H1 (cell line): ENCODE results near the gene LEPR. TPM values are rescaled to one million over a fixed set of nuclear protein-coding genes. Genes with fewer than 3 reads are reported as not detected.

Source experiments
- polyA plus RNA-seq, 7 experiments: library from polyadenylated mRNA; depleted of rRNA in 3 of 7; stranded (reverse) in 5 of 7; unstranded in 2 of 7; fragments of >200 nt in 5 of 7; fragments of 200-250 nt in 2 of 7; gene quantifications; 1 replicate in 5 of 7; 2 replicates in 1 of 7; 4 replicates in 1 of 7; pipeline versions ENCODE4 v1.2.1 to v1.2.3, GENCODE V29; 2011 to 2013; ENCODE audit warnings: missing spikeins in 2 of 7, mixed read lengths in 2 of 7
- small RNA-seq: library from polyadenylated mRNA; stranded (forward); fragments of <200 nt; extraction: miRNeasy Mini kit (QIAGEN cat#:217004); gene quantifications from one replicate; pipeline ENCODE3, GENCODE V24; 2013; ENCODE audit not compliant: insufficient read depth
- total RNA-seq: library from RNA; stranded (reverse); fragmentation: NEBNext Ultra II Directional; extraction: Animal tissue kit (Norgen Biotek cat#: 25700); gene quantifications from 2 replicates; pipeline ENCODE4 v1.2.1, GENCODE V29; 2021

Gene LEPR
- total and polyA plus RNA-seq, 2 of the 8 experiments (the other 6 are each of a cell fraction or from before 2014, with no cell fraction given) = 1.3 to 3.9 TPM

Small RNA genes lying within 50 kb of the gene (small RNA-seq; reads per million reads assigned to genes)
- not detected for gene RNU2-15P

Other genes with a start within 250 kb of the LEPR start
- 3.0 and 3.7 TPM in 2 replicates for gene DNAJC6, start 111.1 kb upstream of the LEPR start, total RNA-seq
- 1.6 and 2.3 TPM in 2 replicates for gene DNAJC6, start 111.1 kb upstream of the LEPR start, polyA plus RNA-seq (2011; rRNA removed)
- 19.9 and 25.7 TPM in 2 replicates for gene LEPROT, start within 50 bp of the LEPR start, total RNA-seq
- 20.4 and 27.2 TPM in 2 replicates for gene LEPROT, start within 50 bp of the LEPR start, polyA plus RNA-seq (2011; rRNA removed)